HepG2 (cell line): ENCODE results near the gene KRTDAP. TPM values are rescaled to one million over a fixed set of nuclear protein-coding genes. Genes with fewer than 3 reads are reported as not detected.

ENCODE experiments used
- ARID2 ChIP-seq: sonication (generic); formaldehyde crosslinking; IDR thresholded peaks from 2 replicates; pipeline ENCODE4 v1.8.1; 2022; ENCODE audit warnings: mild to moderate bottlenecking, missing genetic modification reagents, borderline replicate concordance
- BRCA1 ChIP-seq: sonication (generic); formaldehyde crosslinking; IDR thresholded peaks from 2 replicates; pipeline ENCODE4 v1.4.0; 2020; ENCODE audit warnings: missing genetic modification reagents
- HNF4G ChIP-seq, 2 experiments: sonication (generic) in 1 of 2; formaldehyde crosslinking in 1 of 2; IDR thresholded peaks; 2 replicates each; pipeline versions ENCODE4 v1.4.0 to v1.6.1; 2011 to 2020; ENCODE audit warnings: borderline replicate concordance in 2 of 2, low read depth in 2 of 2, mild to moderate bottlenecking in 2 of 2, low read length in 1 of 2, missing genetic modification reagents in 1 of 2, moderate library complexity in 1 of 2
- HNRNPK ChIP-seq: fragments of 200-400 bp; formaldehyde crosslinking; IDR thresholded peaks from 2 replicates; pipeline ENCODE4 v1.6.1; 2018; ENCODE audit warnings: low read length, low read depth, moderate library complexity, mild to moderate bottlenecking; ENCODE audit not compliant: poor library complexity, severe bottlenecking
- HNRNPLL ChIP-seq: fragments of 200-400 bp; formaldehyde crosslinking; IDR thresholded peaks from 2 replicates; pipeline ENCODE4 v1.6.1; 2017; ENCODE audit warnings: mild to moderate bottlenecking, low read depth, low read length; ENCODE audit not compliant: poor library complexity, severe bottlenecking
- JDP2 ChIP-seq: sonication (generic); formaldehyde crosslinking; IDR thresholded peaks from 2 replicates; pipeline ENCODE4 v1.8.1; 2022; ENCODE audit warnings: missing genetic modification reagents, borderline replicate concordance
- NFYC ChIP-seq: IDR thresholded peaks from 2 replicates; pipeline ENCODE4 v1.6.1; 2016; ENCODE audit warnings: missing genetic modification reagents, missing compliant biosample characterization
- REL ChIP-seq: sonication (generic); formaldehyde crosslinking; conservative IDR thresholded peaks from 2 replicates; pipeline ENCODE4 v1.8.0; 2022; ENCODE audit warnings: mild to moderate bottlenecking, missing genetic modification reagents, moderate library complexity
- RFXAP ChIP-seq: sonication (generic); formaldehyde crosslinking; IDR thresholded peaks from 2 replicates; pipeline ENCODE4 v1.4.0; 2020; ENCODE audit warnings: missing genetic modification reagents, borderline replicate concordance
- SIN3A ChIP-seq: IDR thresholded peaks from 2 replicates; pipeline ENCODE4 v1.6.1; 2011; ENCODE audit warnings: low read depth, mild to moderate bottlenecking, control low read depth, low read length, borderline replicate concordance
- YEATS2 ChIP-seq: sonication (generic); formaldehyde crosslinking; IDR thresholded peaks from 2 replicates; pipeline ENCODE4 v1.4.0; 2020; ENCODE audit warnings: missing genetic modification reagents, borderline replicate concordance
- ZNF121 ChIP-seq: sonication (generic); formaldehyde crosslinking; IDR thresholded peaks from 2 replicates; pipeline ENCODE4 v1.5.0; 2020; ENCODE audit warnings: mild to moderate bottlenecking, missing genetic modification reagents
- ZNF749 ChIP-seq: sonication (generic); formaldehyde crosslinking; IDR thresholded peaks from 2 replicates; pipeline ENCODE4 v1.8.0; 2022; ENCODE audit warnings: mild to moderate bottlenecking, missing genetic modification reagents, moderate library complexity, borderline replicate concordance
- ZNF839 ChIP-seq: sonication (generic); formaldehyde crosslinking; IDR thresholded peaks from 2 replicates; pipeline ENCODE4 v1.4.0; 2020; ENCODE audit warnings: missing genetic modification reagents, mild to moderate bottlenecking, borderline replicate concordance
- ZSCAN31 ChIP-seq: sonication (generic); formaldehyde crosslinking; IDR thresholded peaks from 2 replicates; pipeline ENCODE4 v1.5.0; 2020; ENCODE audit warnings: low read depth, mild to moderate bottlenecking, missing genetic modification reagents
- polyA plus RNA-seq, 8 experiments: library from polyadenylated mRNA; depleted of rRNA in 3 of 8; stranded (reverse) in 7 of 8; unstranded in 1 of 8; fragments of >200 nt; fragmentation: Illumina TruSeq in 4 of 8; extraction: Trizol in 4 of 8; gene quantifications; 2 replicates each; pipeline versions ENCODE4 v1.2.1 to v1.2.3, GENCODE V29; 2011 to 2016; ENCODE audit warnings: low read depth in 4 of 8, missing spikeins in 1 of 8, mixed read lengths in 1 of 8; ENCODE audit not compliant: insufficient read depth in 1 of 8
- total RNA-seq, 5 experiments: library from RNA; depleted of rRNA; stranded (reverse); fragments of >200 nt; fragmentation: Illumina TruSeq; extraction: Trizol; gene quantifications; 2 replicates each; pipeline ENCODE4 v1.2.3, GENCODE V29; 2016; ENCODE audit warnings: low read depth in 1 of 5
- TF ChIP-seq, protein P1 (sequence below): IDR thresholded peaks from 2 replicates; pipeline ENCODE4 v1.6.1; 2016; ENCODE audit warnings: low read depth, control low read depth
- TF ChIP-seq, protein P2 (sequence below): sonication (generic); formaldehyde crosslinking; IDR thresholded peaks from 2 replicates; pipeline ENCODE4 v1.8.1; 2023; ENCODE audit warnings: missing genetic modification reagents, inconsistent platforms, borderline replicate concordance
- TF ChIP-seq, protein P3 (sequence below): sonication (generic); formaldehyde crosslinking; IDR thresholded peaks from 2 replicates; pipeline ENCODE4 v1.4.0; 2020; ENCODE audit warnings: mild to moderate bottlenecking, missing genetic modification reagents
- TF ChIP-seq, protein P4 (sequence below): IDR thresholded peaks from 2 replicates; pipeline ENCODE4 v1.6.1; 2012; ENCODE audit warnings: low read depth, low read length, improper control_type of control experiment
- TF ChIP-seq, protein P5 (sequence below): sonication (generic); formaldehyde crosslinking; IDR thresholded peaks from 2 replicates; pipeline ENCODE4 v1.5.0; 2020; ENCODE audit warnings: missing genetic modification reagents

The KRTDAP gene
- total and polyA plus RNA-seq, 2 of the 13 experiments (the other 11 are each of a cell fraction or from before 2014, with no cell fraction given) = 0.86 to 1.5 TPM

DNA sequence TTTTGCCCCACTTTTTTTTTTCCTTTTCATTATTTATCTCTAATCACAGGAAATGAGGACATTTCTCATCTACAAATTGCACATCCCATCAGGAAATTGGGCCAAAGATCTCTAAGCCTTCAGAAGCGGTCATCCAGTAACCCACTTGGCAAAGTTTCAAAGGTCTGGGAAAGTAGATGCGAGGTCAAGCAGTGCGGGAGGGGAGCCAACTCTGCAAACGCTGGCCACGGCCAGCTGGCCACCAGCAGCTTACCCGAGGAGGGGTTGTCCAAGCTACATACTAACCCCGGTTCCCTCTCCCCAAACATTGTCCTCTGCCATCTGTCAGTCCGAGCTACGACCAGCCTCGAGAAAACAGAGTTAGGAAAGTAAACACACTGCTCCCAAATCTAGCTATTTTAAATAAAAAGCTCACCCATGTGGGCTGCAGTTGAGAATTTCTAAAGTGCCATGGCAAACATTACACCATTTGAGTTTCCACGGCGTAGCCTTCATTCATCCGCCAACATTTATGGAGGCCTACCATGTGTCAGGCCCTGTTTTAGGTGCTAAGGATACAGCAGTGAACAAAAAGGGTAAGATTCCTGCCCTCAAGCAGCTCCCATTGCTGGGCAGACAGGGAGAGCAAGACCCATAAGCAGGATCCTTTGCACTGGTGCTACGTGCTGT lies 30.7 kb downstream of the KRTDAP start (continued):
- TF ChIP-seq HNRNPLL (no peak), HNRNPK (no peak), ZNF749 (CRISPR knock-in tag) (no peak), BRCA1 (CRISPR knock-in tag) (no peak), ARID2 (CRISPR knock-in tag) (no peak), JDP2 (CRISPR knock-in tag) (no peak), YEATS2 (no peak), ZNF839 (CRISPR knock-in tag) (no peak), ZNF121 (CRISPR knock-in tag) (no peak), HNF4G (IDR thresholded peaks at IDR 0.05; ENCODE audit: borderline replicate concordance, low read depth, low read length) (peak; percentile 16; the same call in 1 of the 2 replicates), HNF4G (CRISPR knock-in tag; IDR thresholded peaks at IDR 0.05; ENCODE audit: borderline replicate concordance, low read depth) (0 out of 2 replicates have a peak, but pooled peaks have one; percentile 17), ZSCAN31 (CRISPR knock-in tag) (no peak), RFXAP (no peak), SIN3A (peak; percentile 74; the same call in 1 of the 2 replicates), NFYC (CRISPR knock-in tag) (no peak), REL (CRISPR knock-in tag) (peak; percentile 78; the same call in 1 of the 2 replicates)
- TF ChIP-seq, protein P1, sequence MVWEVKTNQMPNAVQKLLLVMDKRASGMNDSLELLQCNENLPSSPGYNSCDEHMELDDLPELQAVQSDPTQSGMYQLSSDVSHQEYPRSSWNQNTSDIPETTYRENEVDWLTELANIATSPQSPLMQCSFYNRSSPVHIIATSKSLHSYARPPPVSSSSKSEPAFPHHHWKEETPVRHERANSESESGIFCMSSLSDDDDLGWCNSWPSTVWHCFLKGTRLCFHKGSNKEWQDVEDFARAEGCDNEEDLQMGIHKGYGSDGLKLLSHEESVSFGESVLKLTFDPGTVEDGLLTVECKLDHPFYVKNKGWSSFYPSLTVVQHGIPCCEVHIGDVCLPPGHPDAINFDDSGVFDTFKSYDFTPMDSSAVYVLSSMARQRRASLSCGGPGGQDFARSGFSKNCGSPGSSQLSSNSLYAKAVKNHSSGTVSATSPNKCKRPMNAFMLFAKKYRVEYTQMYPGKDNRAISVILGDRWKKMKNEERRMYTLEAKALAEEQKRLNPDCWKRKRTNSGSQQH (CRISPR knock-in tag) = 0 out of 2 replicates have a peak, but pooled peaks have one; percentile 38
- TF ChIP-seq, protein P2, sequence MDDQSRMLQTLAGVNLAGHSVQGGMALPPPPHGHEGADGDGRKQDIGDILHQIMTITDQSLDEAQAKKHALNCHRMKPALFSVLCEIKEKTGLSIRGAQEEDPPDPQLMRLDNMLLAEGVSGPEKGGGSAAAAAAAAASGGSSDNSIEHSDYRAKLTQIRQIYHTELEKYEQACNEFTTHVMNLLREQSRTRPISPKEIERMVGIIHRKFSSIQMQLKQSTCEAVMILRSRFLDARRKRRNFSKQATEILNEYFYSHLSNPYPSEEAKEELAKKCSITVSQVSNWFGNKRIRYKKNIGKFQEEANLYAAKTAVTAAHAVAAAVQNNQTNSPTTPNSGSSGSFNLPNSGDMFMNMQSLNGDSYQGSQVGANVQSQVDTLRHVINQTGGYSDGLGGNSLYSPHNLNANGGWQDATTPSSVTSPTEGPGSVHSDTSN (CRISPR knock-in tag) = no peak
- TF ChIP-seq, protein P3, sequence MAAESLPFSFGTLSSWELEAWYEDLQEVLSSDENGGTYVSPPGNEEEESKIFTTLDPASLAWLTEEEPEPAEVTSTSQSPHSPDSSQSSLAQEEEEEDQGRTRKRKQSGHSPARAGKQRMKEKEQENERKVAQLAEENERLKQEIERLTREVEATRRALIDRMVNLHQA = no peak
- TF ChIP-seq, protein P4, sequence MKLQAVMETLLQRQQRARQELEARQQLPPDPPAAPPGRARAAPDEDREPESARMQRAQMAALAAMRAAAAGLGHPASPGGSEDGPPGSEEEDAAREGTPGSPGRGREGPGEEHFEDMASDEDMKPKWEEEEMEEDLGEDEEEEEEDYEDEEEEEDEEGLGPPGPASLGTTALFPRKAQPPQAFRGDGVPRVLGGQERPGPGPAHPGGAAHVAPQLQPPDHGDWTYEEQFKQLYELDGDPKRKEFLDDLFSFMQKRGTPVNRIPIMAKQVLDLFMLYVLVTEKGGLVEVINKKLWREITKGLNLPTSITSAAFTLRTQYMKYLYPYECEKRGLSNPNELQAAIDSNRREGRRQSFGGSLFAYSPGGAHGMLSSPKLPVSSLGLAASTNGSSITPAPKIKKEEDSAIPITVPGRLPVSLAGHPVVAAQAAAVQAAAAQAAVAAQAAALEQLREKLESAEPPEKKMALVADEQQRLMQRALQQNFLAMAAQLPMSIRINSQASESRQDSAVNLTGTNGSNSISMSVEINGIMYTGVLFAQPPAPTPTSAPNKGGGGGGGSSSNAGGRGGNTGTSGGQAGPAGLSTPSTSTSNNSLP = 0 out of 2 replicates have a peak, but pooled peaks have one; percentile 4
- TF ChIP-seq, protein P5, sequence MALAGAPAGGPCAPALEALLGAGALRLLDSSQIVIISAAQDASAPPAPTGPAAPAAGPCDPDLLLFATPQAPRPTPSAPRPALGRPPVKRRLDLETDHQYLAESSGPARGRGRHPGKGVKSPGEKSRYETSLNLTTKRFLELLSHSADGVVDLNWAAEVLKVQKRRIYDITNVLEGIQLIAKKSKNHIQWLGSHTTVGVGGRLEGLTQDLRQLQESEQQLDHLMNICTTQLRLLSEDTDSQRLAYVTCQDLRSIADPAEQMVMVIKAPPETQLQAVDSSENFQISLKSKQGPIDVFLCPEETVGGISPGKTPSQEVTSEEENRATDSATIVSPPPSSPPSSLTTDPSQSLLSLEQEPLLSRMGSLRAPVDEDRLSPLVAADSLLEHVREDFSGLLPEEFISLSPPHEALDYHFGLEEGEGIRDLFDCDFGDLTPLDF (CRISPR knock-in tag) = no peak
